Spleen (tissue), 7 donors: ENCODE data around the gene CIB4.

Experiments
- CTCF ChIP-seq, 11 experiments: fragments of 200-600 bp in 7 of 11; fragments of 450-650 bp in 4 of 11; sonication (generic) in 4 of 11; IDR thresholded peaks in 8 of 11; conservative IDR thresholded peaks in 3 of 11; 1 replicate in 7 of 11; 2 replicates in 4 of 11; pipeline versions ENCODE4 v1.4.0 to v1.8.0; 2016 to 2021; ENCODE audit warnings: antibody characterized with exemption in 11 of 11, inconsistent platforms in 4 of 11, mild to moderate bottlenecking in 1 of 11
- POLR2A ChIP-seq, 3 donors: fragments of 450-650 bp; IDR thresholded peaks; one replicate each; pipeline ENCODE4 v1.5.1; 2017; ENCODE audit warnings: antibody characterized with exemption in 3 of 3, mild to moderate bottlenecking in 1 of 3
- POLR2AphosphoS5 ChIP-seq, 3 donors: sonication (generic); formaldehyde crosslinking; IDR thresholded peaks; one replicate each; pipeline ENCODE4 v1.5.1; 2017; ENCODE audit warnings: antibody characterized with exemption in 3 of 3
- donor health status: DM: no; HTN: no; CAD: no; lungs with moderate emphysema.
- donor health status: DM: no; HTN: no; CAD: no.
- donor health status: DM: no; HTN: no; CAD: no.

GRCh38 chr2:26550276-26551015, 90.7 kb downstream of the CIB4 start:
- TF ChIP-seq POLR2AphosphoS5 (IDR thresholded peaks at IDR 0.05) (no peak), CTCF (IDR thresholded peaks at IDR 0.05 in 8 of 11, conservative IDR thresholded peaks at IDR 0.05 in 3 of 11) (no peak), POLR2A (IDR thresholded peaks at IDR 0.05) (no peak)
